GM18505 (cell line): ENCODE results near the gene CDH23.

Experiments
- ATAC-seq: cut with Tn5 transposase; IDR thresholded peaks from one replicate; pipeline ENCODE4 v1.9.1; 2021; ENCODE audit not compliant: unreplicated experiment
- POLR2A ChIP-seq: IDR thresholded peaks from 4 replicates; pipeline ENCODE4 v1.6.1; 2011; ENCODE audit warnings: borderline replicate concordance; ENCODE audit not compliant: insufficient read depth, insufficient read length; ENCODE audit errors: extremely low read depth

The CDH23 gene

DNA sequence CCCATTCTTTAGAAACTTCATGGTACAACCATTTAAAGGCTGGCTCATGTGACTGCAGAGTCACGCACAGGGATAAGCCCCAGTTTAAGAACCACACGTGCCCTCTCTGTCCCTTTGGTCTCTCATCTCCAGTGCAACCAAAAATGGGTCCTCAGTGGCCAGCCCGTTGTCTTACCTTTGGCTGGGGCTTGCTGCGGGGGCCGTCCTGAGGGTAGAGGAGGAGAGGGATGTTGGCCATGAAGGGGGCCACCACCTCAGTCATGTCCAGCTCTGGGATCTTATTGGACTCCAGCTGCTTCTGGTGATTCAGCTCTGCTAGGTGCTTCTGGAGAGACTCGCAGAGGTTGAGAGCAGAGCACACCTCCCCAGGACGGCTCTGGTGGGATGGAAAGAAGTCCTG, 432.0 kb downstream of the CDH23 start:
- no peak for ATAC-seq
- no peak for TF ChIP-seq POLR2A

GRCh38 chr10:71829171-71829570, 432.5 kb downstream of the CDH23 start:
- TF ChIP-seq POLR2A, result no peak
- ATAC-seq, result no peak

DNA sequence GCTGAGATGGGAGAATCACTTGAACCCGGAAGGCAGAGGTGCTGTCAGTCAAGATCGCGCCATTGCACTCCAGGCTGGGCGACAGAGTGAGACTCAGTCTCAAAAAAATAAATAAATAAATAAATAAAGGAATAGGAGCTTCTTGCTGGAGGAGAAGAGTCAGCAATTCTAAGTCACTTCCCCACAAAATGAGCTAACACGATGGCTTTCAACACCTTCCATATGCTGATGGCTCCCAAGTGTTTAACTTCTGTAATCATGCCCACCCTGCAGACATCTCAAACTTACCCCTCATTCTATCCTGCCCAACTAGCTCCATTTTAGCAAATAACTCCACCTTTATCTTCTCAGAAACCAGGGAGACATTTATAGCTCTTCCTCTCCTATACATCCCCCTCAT, 433.2 kb downstream of the CDH23 start:
- TF ChIP-seq POLR2A, result no peak
- ATAC-seq, result no peak

DNA sequence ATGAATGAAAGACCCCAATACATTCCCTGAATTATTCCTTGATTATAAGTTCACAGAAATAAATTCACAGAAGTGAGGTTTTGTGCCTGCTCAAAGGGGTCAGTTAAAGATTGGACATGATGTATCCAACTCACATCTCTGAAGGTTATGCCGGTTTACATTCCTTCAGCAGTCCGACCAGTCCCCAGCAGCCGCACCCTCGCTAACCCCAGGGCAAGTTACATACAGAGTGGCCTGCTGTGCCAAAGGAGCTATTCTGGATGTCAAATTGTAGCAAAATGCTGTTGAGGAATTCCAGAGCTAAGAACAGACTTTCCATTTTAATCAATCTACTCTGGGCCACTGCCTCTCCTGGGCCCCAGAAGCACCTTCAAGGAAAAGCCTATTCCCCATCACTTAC, 434.0 kb downstream of the CDH23 start:
- ATAC-seq, result no peak
- TF ChIP-seq POLR2A, result no peak

GRCh38 chr10:71831646-71832552, 435.2 kb downstream of the CDH23 start:
- TF ChIP-seq POLR2A, result no peak
- no peak for ATAC-seq

GRCh38 chr10:71832967-71833366, 436.2 kb downstream of the CDH23 start:
- ATAC-seq, result no peak
- TF ChIP-seq POLR2A, result no peak

DNA sequence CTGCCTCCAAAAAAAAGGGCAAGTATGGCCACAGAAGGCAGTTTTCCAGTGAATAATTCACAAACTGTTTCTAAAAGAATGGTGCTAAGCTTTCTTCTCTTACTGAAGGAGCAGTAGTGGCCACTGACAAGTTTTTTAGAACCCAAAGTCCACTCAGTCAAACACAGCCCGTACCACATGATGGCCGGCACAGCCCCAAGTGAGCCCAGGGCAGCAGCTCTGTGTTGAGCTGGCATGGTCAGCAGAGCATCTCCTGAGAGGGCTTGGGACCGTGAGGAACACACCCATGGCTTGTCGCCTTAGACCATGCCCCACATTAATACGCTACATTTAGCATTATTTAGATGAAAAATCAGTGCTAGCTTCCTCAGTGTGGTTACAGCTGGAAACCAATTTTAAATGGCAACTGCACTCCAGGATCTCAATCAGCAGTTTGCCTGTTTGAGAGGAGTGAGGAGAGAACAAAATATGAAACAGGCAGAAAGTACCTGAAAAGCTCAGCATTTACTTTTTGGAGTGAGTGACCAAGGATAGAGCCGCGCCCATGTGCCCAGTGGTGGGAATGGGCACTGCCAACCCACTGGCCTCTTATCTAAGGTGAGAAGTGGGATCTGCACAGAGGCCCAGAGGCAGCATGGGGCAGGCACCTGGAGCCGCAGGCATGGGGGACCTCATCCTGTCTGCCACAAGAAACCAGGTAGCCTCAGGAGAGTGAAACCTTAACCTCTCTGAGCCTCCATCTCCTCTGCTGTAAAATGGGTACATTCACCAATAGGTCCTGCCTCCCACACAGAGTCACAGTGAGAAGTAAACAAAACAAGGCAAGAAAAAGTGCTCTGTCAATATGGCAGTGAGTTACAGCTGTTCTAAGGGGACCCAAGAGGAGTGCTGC, 437.0 kb downstream of the CDH23 start:
- TF ChIP-seq POLR2A, result no peak
- no peak for ATAC-seq

DNA sequence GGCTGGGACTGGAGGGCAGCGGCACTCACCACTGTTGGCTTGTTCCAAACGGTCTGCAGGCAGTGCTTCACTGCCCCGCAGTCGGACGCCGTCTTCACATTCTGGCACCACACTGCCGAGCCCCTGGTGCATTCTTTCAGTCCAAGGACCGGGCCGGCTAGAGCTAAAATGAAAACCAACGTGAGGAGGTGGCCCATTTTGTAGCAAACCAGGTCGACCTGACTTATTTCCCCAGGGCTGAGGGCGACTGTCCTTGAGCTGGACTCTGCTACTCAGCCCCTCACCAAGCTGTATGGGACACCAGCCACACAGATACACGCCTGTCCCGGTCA, 437.6 kb downstream of the CDH23 start:
- ATAC-seq, result no peak
- no peak for TF ChIP-seq POLR2A

- ATAC-seq, result peak; percentile 88
- TF ChIP-seq POLR2A, result peak; percentile 45
These were observed 439.2 kb downstream of the CDH23 start for GRCh38 chr10:71835671-71836595.

DNA sequence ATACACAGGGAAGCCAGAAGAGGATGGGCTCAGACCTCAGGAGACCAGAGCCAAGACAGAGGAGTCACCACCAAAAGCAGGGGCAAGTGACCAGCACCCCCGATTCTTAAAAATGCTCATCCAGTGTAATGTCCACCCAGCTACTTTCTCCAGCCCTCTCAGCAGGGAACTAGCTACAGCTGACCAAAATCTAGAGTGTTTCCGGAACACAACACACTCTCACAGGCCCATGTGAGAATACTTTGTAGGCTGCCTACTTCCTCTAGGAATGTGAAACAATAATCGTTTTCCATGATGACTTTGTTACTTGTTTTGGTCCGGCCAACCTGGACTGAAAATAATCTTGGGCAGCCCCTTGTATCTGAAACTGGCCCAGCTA, 439.9 kb downstream of the CDH23 start:
- no peak for TF ChIP-seq POLR2A
- ATAC-seq, result peak; percentile 24

DNA sequence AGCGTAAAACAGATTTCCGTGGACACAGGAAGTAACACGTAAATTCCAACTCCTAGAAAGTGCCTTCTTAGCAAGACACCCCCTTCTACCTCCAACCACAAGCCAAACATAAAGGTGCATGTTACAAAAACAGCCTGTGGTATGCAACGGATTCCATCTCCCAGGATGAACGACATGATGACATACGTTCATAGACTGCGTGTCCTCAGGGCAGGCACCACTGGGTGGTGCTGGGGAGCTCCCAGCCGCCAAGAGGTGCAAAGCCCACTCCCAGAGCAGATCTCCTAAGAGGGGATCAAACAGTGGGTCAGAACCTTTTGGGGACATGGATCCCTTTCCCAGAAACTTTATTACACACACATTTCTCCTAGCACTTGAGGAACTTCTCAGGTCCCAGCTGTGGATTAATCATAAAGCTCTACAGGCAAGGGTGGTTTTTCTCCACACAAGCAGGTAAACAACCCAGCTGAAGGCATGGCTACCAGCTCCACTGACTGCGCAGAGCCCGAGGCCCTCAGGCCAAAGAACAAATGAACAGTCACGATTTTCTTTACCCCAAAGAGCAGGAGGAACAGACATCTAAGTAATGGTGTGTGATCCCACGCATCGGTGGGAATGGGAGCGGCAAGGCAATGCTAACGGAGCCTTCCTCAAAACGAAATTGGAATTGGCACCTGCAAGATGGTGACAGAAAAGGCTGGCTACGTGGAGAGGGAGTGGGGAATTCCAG, 440.5 kb downstream of the CDH23 start:
- TF ChIP-seq POLR2A, result no peak
- ATAC-seq, result no peak

DNA sequence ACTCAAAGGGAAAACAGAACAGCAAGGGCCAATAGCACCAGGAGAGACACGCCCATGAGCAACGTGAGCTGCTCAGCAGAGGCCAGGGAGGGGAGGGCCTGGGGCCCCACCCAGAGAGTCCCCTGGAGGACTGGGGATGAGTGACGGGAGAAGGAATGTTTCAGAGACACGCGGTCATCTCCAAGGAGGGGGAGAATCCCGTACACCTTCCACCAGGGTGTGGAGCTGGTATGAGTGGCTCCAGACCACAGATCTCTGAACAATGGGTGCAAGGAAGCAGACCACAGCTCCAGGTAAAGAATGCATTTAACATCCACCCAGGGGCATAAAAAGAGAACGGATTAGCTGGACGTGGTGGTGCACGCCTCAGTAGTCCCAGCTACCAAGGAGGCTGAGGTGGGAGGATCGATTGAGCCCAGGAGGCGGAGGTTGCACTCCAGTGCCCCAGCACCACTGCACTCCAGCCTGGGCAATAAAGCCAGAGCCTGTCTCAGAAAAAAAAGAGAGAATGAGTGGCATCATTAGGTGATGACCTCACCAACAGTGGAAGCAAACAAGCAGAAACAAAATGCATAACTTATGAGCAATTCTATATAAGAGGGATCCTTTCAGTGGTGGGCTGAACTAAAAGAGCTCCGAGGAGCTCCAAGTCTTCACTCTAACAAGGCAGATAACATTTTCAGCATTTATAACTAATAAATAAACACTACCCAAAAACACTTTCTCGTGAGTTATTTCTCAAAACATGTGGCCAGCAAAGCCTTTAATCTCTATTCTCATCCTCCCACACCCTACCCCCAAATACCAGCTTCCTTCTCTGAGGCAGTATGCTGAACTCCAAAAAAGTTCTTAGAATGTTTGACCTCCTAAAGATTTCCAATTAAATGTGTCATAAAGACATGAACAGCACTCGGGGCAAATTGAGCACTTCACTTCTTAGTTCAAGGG, 441.8 kb downstream of the CDH23 start:
- ATAC-seq, result no peak
- no peak for TF ChIP-seq POLR2A
